ENCODE measurements around the gene TM9SF3.

TM9SF3 gene

DNA sequence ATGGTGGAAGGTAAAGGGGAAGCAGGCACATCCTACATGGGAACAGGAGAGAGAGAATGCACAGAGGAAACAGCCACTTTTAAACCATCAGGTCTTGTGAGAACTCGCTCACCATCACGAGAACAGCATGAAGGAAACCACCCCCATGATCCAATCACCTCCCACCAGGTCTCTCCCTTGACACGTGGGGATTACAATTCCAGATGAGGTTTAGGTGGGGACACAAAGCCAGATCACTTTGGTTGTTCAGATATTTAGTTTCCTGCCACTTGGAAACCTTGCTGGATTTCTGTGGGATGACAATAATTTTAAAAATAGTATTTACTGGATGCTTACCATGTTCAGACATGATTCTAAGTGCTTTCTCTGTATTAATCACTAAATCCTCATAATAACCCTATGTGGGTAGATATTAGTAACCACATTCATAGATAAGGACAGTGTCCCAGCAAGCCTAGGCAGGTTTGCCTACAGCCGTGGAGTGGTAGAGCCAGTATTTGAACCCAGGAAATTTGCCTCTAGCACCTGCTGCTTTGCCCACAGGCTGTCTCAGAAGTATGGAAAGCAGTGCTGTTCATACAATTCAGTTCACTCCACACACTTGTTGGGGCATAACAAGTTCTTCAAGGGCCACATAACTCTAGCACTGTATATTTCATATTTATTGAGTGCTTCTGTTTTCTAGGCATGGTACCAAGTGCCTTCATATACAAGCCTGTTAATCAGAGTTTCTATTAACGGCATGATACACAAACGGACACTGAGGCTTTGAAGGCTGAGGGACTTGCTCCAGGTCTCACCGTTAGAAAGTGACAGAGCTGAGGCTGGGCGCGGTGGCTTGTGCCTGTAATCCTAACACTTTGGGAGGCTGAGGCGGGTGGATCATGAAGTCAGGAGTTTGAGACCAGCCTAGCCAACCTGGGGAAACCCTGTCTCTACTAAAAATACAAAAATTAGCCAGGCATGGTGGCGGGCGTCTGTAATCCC lies 81.4 kb downstream of the TM9SF3 start:
- FAIRE-seq, result no peak

DNA sequence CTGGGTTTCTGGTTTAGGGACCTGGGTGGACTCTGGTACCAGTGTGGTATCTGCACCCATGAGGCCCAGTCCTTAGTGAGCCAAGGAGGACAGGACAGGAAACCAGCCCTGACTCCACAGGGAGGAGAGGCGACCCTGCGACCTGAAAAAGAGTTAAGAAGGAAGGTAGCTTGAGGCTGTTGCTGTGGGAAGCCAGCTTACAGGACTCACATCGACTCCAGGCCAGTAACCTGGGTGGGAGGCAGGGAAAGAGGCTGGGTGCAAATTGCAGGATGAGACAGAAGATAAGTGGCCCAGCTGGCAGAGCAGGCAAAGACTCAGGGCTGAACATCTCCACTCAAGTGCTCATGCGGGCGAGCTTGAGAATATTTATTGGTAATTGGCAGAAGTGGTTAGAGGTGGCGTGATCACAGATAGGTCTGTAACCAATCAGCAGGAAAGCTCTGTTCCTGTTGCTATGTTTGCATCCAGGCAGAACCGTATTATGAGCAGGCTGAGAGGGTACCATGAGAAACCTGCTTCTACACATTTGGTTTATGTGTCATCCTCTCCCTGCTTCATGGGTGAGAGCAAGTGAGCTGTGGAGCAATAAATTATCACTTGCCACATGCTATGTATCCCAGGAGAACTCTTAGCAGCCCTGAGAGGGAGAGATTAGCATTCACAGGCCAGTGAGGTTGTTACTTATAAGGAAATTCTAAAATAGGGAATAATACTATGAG lies 84.1 kb downstream of the TM9SF3 start:
- no peak for FAIRE-seq

DNA sequence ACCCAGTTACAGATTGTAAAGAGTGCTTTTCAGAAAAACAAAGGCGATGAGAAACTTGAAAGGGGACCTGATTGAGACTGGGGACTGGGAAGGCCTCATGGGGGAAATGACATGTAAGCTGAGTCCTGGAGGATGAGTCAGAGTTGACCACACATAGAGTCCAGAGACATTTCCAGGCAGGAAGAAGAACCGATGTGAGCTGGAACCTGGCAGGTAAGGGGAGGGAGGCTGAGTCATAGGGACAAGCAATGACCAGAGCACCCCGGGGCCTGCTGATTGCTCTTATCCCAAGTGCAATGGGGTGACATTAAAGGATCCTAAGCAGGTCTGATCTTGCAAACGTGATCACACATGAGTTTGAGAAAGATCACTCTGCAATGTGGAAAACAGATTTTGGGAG lies 84.8 kb downstream of the TM9SF3 start:
- no peak for FAIRE-seq

DNA sequence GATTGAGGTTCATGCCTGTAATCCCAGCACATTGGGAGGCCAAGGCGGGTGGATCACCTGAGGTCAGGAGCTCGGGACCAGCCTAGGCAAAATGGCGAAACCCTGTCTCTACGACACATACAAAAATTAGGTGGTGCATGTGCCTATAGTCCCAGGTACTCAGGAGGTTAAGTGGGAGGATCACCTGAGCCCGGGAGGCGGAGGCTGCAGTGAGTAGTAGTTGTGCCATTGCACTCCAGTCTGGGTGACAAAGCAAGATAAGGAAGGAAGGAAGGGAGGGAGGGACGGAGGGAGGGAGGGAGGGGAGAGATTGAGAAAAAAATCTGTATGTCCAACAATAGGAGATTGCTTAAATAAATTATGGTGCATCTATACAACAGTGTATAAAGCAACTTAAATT lies 86.3 kb downstream of the TM9SF3 start:
- no peak for FAIRE-seq

DNA sequence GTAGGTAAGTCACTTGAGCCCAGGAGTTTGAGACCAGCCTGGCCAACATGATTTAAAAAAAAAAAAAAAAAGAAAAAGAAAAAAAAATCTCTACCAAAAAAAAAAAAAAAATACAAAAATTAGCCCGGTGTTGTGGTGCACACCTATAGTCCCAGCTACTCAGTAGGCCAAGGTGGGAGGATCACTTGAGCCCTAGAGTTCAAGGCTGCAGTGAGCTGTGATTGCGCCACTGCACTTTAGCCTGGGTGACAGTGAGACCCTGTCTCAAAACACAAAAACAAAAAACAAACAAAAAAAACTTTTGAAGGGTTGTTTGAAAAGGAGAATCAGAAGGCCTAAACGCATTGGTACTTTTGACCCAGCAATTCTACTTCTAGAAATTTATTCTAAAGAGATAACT lies 86.8 kb downstream of the TM9SF3 start:
- FAIRE-seq, result no peak

DNA sequence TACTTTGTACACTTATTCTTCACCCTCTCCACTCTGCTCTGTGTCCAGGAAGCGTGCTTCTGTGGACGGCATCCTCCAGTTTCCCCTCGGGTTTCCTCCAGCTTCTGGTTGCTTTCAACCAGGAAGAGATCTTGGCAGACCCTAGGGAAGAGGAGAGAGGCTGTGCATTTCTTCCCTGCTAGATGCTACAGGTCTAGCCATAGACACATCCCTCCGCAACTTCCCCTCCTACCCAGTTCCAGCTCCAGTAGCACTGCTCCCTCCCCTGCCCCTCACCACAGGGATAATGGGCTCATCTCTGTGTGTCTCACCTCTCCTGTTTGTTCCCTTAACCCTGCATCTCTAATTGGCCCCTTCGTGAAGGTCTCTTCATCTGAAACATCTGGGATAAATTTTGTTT lies 89.4 kb downstream of the TM9SF3 start:
- no peak for FAIRE-seq

DNA sequence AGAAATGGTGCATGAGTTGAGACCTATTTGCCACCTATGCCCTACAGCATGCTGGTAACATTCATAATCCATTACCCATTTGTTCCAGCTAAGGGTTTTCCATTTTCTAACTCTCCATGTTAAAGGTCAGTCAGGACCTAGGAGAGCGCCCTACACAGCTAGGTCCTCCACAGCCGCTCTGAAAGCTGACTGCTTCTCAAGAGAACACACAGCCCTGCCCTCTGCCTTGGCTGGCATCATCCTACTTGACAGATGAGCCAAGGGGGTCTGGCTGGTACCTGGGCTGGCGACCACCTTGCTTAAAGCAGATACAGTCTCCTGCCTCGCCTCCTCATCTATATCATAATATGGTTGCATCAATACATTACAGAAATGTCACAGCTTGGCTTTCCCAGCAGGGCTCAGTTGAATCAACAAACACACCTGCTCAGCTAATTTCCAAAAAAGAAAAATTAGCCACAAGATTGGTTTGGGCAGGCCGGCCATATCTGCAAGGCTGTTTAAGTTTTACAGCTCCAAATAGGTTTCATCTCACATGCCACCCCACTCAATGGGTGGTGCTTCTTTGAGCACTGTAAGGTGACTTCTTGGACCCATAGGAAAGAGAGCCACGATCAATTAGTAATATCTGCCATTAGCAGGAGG lies 90.4 kb downstream of the TM9SF3 start:
- FAIRE-seq, result no peak

DNA sequence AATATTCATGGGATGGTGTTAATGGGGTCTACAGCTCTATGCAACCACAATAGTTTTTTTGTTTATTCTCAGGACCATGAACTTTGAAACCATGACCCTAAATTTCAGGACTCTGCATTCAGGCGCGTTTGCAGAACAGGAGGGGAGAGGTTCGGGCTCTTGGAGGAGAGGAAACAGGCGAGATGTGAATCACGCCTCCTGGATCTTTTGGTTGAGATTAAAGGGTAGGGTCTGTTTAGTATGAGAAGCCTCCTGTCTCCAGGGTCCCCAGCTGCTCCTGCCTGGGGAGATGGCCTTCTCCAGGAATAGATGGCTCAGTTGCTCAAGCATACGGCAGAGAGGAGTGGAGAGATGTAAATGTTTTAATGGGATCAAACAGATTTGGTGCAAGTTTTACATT lies 91.3 kb downstream of the TM9SF3 start:
- no peak for FAIRE-seq

DNA sequence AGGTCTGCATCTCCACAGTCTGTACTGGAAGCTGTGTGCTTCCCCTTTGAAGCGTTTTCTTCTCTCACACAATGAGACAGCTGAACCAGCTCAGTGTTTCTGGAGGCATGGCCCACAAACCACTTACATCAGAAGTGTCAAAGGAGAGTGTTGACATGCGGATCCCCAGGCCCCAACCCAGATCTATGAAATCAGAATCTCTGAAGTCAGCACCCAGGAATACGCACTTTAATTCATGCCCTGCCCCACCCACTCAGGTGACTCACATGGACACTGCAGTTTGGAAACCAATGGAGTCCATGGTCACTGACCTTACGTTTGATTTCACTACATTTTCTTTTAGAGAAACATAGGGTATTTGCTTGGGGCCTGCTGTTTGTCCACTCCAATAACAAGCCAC lies 92.1 kb downstream of the TM9SF3 start:
- no peak for FAIRE-seq

DNA sequence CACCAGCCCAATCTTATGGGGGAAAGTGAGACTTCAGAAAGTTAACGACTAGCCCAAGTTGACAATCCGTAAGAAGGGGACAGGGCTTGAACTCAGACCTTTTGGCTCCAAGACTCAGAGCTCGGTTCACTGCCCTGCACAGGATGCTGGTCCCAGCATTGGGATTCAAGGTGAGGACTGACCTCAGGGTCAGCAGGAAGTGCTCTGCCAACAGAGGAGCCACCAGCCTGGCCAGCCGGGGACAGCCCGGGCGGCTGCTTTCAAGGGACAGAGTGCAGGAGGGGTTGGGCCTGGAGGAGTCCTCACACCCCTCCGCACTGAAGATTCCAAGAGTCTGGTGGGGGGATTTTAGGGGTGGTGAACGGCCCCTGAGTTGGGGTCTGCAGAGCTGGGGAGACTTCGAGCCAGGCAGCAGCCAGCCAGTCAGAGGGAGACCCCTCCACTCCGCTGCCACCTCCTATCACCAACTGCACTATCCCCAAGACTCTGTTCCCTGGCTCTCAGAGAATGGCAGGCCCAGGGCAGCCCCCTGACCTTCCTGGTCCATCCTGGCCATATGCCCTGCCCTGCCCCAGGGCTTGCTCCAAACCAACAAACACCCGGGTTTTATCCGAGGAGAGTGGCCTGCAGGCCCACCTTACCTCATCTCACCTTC lies 92.8 kb downstream of the TM9SF3 start:
- no peak for FAIRE-seq

DNA sequence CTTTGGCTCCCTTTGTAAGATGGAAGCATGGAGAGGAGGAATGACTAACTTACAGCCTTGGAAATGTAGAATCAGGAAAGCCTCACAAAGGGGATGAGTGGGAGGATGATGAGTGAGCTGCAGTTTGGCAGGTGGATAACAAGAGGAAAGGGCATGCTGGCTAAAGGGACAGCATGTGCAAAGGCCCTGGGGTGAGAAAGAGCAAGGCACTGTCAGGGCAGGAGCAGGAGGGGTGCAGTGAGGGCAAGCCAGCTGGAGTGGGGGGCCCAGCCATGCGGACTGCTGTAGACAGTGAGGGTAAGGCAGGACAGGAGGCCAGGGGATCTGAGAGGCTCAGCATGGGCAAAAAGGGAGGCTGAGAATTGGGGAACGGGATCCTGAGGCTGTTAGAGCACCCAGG lies 93.6 kb downstream of the TM9SF3 start:
- FAIRE-seq, result no peak

DNA sequence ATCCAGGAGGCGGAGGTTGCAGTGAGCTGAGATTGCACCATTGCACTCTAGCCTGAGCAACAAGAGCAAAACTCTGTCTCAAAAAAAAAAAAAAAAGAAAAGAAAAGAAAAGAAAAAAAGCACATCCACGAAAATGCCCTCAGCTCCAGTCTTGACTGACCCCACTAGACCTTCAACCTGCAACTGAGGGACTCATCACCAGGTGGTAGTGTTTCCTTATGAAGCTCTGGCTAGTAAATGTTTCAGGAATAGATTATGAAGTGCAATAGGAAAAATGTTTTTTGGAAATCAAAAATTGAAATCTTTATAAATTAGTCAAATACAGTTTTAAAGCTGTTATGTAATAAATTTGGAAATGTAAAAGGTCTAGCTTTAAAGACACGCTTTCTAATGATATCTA lies 95.5 kb downstream of the TM9SF3 start:
- FAIRE-seq, result no peak

DNA sequence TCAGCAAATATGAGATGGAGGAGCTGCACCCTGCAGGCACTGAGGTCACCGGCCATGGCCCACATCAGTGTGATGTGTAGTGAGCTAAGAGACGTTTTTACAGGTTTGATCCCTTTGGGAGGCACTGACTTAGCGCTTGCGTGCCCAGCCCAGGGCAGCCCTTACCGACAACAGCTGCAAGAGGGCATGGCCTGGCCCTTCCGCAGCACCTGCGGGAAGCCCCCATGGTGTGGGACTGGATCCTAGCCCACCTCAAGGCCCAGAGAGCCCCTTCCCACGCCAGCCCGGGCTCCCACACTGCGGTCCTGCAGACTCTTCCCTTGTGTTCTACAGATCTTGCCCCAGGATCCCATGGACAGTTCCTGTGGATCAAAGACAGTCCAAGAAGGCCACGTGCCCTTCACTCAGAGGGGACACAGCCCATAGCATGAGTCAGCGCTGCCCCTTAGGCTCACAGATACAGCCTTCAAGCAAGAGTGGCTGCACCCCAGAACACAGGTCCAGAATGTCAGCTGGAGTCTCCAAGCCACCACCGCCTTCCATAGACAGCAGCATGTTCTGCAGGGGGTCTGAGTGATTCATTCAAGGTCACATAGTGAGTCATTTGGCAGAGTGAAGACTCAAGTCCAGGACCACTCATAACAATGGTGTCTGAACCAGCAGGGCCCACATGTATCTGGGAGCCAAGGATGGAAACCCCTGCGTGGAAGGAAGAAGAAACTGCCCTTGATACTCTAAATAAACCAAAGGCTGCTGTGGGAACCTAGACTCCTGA lies 98.5 kb downstream of the TM9SF3 start:
- no peak for FAIRE-seq

DNA sequence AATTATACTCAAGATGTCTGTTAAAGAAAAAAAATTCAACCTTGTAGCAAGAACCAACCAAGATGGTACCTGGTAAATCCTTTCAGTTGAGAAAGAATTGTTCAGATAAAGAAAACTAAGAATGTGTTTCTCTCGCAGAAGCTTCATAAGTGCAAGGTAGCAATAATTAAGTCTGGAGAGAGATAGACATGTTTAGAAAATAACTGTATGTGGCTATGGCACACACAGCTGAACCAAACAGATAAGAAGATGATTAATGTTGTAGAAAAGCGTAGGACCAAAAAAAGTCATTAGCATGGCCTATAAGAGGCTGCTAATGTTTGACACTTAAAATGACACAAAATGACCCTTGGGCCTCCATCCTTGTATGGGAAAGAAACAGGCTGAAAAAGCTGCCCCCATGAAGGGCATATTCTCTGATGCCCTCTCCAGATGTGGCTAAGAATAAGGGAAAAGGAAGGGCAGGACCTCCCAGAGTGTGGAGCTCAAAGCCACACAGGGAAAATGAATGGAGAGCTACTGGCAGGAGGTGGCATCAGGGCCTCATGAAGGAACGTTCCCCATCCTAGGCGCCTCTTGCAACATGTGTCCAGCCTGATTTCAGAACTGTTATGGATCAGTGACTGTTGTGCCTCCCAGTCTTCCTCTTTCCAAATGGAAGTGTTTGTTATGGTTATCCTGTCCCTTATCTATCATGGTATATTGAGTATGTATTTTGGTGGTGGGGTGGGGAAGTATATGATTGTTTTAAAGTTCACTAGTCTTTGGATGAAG lies 103.8 kb downstream of the TM9SF3 start:
- FAIRE-seq, result no peak

DNA sequence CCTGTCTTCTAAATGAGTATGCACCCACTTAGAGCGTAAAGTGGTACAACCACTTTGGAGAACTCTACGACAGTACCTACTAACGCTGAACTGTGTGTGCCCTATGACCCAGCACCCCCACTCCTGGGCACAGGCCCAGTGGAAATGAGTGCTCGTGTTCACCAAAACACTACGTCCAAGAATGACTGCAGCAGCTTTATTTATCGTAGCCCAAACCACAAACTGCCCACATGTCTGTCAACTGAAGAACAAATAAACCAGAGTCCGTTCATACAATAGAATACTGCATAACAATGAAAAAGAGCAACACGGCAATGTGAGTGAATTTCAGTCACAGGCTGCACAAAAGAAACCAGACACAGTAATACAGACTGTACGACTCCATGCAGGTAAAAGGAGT lies 108.5 kb downstream of the TM9SF3 start:
- no peak for FAIRE-seq

DNA sequence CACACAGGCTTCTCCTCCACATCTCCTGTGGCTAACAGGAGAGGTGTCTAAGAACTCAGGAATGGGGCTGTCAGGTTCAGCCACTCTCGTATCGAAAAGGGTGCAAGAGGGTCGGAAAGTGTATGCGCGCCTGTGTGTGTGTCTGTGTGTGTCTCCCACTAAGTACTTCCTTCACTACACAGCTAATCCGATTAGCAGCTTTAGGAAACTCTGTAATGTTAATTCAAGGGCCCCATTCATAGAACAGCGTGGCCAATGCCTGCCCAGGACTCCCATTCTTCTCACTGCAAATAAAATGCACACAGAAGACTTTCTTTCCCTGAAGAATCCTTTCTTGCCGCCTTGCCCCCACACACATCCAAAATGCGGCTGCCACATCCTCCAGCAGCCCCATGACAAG lies 112.9 kb downstream of the TM9SF3 start:
- no peak for FAIRE-seq

DNA sequence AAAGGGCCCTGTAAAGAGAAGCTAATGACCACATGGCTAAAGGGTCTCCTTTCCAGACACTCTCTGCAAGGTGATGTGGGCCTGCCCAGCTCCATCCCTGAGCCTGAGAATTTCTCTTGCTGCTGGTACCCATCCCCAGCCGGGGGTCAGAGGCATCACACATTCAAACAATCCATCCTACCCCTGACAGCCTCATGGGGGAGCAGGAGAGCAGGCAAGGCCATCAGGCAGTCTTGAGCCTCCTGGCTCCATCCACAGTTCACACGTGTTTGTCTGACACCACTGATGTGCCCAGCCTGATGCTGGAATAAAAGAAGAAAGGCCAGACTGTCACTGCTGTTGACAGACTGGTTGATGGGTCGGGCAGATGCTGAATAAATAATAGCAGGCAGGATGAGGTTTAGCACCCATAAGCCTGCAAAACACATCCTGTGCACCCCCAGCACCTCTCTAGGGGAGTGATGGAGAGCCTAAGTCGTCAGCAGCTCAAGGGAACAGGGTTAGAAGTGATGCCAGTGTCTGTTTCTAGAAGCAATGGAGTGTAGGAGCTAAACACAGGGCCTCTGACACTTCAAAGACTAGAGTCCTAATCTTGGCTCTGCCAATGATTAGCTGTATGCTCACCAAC lies 116.6 kb downstream of the TM9SF3 start:
- FAIRE-seq, result no peak

DNA sequence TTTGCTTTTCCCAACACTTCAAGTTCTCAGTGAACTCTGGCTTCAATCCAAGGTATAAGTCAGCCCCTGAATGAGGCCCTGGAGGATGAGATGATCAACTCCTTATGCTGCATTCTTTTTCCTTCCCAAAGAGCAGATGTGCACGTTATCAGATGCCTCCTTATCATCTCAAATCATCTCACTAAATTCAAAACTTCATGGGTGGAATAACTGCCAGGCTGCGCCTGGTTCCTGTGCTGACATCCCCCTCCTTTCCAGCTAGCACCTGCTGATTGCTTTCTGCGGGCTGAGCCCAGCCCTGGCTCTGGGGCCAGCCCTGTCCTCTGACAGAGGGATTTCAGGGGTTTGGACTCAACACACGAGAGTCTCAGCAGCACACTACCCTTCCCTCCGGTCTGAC lies 118.0 kb downstream of the TM9SF3 start:
- FAIRE-seq, result no peak

All from endometrium (tissue), 2 donors.